ENCODE measurements around the gene SYNE1.
A peak's percentile ranks its signal among the peaks of the same experiment; 100 is the strongest.

Gene SYNE1

GRCh38 chr6:152261179-152261578 is 376.0 kb downstream of the SYNE1 start:
- Mint-ChIP-seq H3K9me3 (peaks cover 19% of the 10 kb centered on the region), H3K4me3 (no peak overlapping the region), H3K4me1 (ENCODE audit: low read depth) (no peaks in the 10 kb centered on the region), H3K27me3 (ENCODE audit: low read depth) (no peaks in the 10 kb centered on the region), H3K27ac (no peak overlapping the region), H3K36me3 (ENCODE audit: low read depth) (peaks cover 52% of the 10 kb centered on the region)

- H3K27ac Mint-ChIP-seq: no peak overlapping the region
- H3K36me3 Mint-ChIP-seq (ENCODE audit: low read depth): peaks cover 59% of the 10 kb centered on the region
- peaks cover 19% of the 10 kb centered on the region for H3K9me3 Mint-ChIP-seq
- no peaks in the 10 kb centered on the region for H3K27me3 Mint-ChIP-seq (ENCODE audit: low read depth)
- H3K4me3 Mint-ChIP-seq: no peak overlapping the region
- H3K4me1 Mint-ChIP-seq (ENCODE audit: low read depth): no peaks in the 10 kb centered on the region
These were observed 377.9 kb downstream of the SYNE1 start for GRCh38 chr6:152259234-152259633.

GRCh38 chr6:152257581-152257980 is 379.6 kb downstream of the SYNE1 start:
- Mint-ChIP-seq H3K27ac (no peak overlapping the region), H3K36me3 (ENCODE audit: low read depth) (peaks cover 50% of the 10 kb centered on the region), H3K4me3 (no peak overlapping the region), H3K4me1 (ENCODE audit: low read depth) (no peaks in the 10 kb centered on the region), H3K9me3 (peaks cover 7% of the 10 kb centered on the region), H3K27me3 (ENCODE audit: low read depth) (no peaks in the 10 kb centered on the region)

- peaks cover 28% of the 10 kb centered on the region for H3K36me3 Mint-ChIP-seq (ENCODE audit: low read depth)
- no peaks in the 10 kb centered on the region for H3K4me1 Mint-ChIP-seq (ENCODE audit: low read depth)
- H3K27ac Mint-ChIP-seq: no peak overlapping the region
- H3K27me3 Mint-ChIP-seq (ENCODE audit: low read depth): no peaks in the 10 kb centered on the region
- no peak overlapping the region for H3K4me3 Mint-ChIP-seq
- H3K9me3 Mint-ChIP-seq: no peaks in the 10 kb centered on the region
These were observed 387.0 kb downstream of the SYNE1 start for GRCh38 chr6:152250127-152250526.

DNA sequence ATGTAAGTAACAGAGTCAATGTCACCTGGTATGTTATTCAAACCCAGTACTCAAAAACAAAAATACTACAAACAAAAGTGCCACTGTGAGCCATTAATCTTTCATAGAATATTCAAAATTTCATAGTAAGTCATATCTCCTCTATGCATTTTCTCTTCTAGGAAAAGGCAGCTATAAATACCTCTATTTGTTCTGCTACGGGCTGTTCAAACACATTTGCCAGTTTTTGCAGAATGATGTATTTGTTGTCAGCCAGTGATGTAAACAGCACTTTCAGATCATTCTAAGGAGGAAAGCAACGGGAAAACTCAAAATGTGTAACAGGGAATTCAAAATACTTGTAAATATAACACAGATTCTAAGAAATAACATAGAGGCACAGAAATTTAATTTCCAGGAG is 388.2 kb downstream of the SYNE1 start:
- Mint-ChIP-seq H3K4me3 (no peak overlapping the region), H3K27ac (no peak overlapping the region), H3K36me3 (ENCODE audit: low read depth) (peaks cover 27% of the 10 kb centered on the region), H3K4me1 (ENCODE audit: low read depth) (no peaks in the 10 kb centered on the region), H3K27me3 (ENCODE audit: low read depth) (no peaks in the 10 kb centered on the region), H3K9me3 (no peaks in the 10 kb centered on the region)

- no peak overlapping the region for H3K27ac Mint-ChIP-seq
- no peaks in the 10 kb centered on the region for H3K9me3 Mint-ChIP-seq
- H3K4me3 Mint-ChIP-seq: no peak overlapping the region
- no peaks in the 10 kb centered on the region for H3K27me3 Mint-ChIP-seq (ENCODE audit: low read depth)
- no peaks in the 10 kb centered on the region for H3K4me1 Mint-ChIP-seq (ENCODE audit: low read depth)
- peaks cover 34% of the 10 kb centered on the region for H3K36me3 Mint-ChIP-seq (ENCODE audit: low read depth)
These were observed 390.4 kb downstream of the SYNE1 start for GRCh38 chr6:152246554-152247337.

GRCh38 chr6:152244998-152245630 is 392.0 kb downstream of the SYNE1 start:
- Mint-ChIP-seq H3K4me1 (ENCODE audit: low read depth) (no peaks in the 10 kb centered on the region), H3K4me3 (no peak overlapping the region), H3K36me3 (ENCODE audit: low read depth) (peaks cover 50% of the 10 kb centered on the region), H3K9me3 (no peaks in the 10 kb centered on the region), H3K27me3 (ENCODE audit: low read depth) (no peaks in the 10 kb centered on the region), H3K27ac (no peak overlapping the region)

GRCh38 chr6:152241013-152241766 is 396.0 kb downstream of the SYNE1 start:
- H3K27ac Mint-ChIP-seq: no peak overlapping the region

GRCh38 chr6:152240436-152240835 is 396.7 kb downstream of the SYNE1 start:
- Mint-ChIP-seq H3K4me1 (ENCODE audit: low read depth) (no peaks in the 10 kb centered on the region), H3K36me3 (ENCODE audit: low read depth) (peaks cover 47% of the 10 kb centered on the region), H3K27me3 (ENCODE audit: low read depth) (no peaks in the 10 kb centered on the region), H3K27ac (no peak overlapping the region), H3K9me3 (no peaks in the 10 kb centered on the region), H3K4me3 (no peak overlapping the region)

More at GRCh38 chr6:152241013-152241766, 396.0 kb downstream of the SYNE1 start:
- H3K9me3 Mint-ChIP-seq: no peaks in the 10 kb centered on the region
- H3K27me3 Mint-ChIP-seq (ENCODE audit: low read depth): no peaks in the 10 kb centered on the region
- H3K36me3 Mint-ChIP-seq (ENCODE audit: low read depth): peaks cover 47% of the 10 kb centered on the region
- no peak overlapping the region for H3K4me3 Mint-ChIP-seq
- H3K4me1 Mint-ChIP-seq (ENCODE audit: low read depth): no peaks in the 10 kb centered on the region

DNA sequence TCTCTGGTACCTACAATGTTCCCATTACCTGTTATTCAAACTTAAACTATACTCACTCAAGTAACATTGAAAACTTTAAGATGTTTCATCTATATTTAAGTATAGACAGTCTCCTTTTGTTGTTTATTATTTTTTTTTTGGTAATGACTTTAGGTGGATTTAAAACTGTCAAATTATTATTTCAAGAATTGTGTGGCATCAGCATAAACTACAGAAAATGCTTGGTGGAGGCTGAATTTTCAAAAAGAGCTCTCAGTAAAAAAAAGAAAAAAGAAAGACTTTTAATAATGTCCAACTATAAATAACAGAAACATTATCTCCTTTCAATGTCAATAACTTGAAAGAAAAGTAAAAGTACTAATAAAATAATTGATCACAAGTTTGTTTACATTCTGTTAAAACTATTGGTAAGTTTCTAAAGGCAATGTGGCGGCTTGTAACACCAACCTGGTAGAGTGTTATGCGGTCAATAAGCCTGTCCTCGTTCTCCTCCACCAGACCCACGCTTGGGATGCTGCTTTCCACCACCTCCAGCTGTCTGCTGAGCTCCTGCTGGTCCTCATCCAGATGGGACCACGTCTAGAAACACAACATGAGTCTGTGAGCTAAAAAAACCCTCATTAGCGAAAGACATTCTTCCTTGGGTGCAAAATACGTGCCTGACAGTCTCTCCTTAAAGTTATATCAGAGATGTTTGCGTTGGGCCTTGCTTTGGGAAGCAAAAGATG is 400.6 kb downstream of the SYNE1 start:
- no peaks in the 10 kb centered on the region for H3K9me3 Mint-ChIP-seq
- H3K27me3 Mint-ChIP-seq (ENCODE audit: low read depth): no peaks in the 10 kb centered on the region
- no peak overlapping the region for H3K27ac Mint-ChIP-seq
- H3K4me1 Mint-ChIP-seq (ENCODE audit: low read depth): peaks cover 18% of the 10 kb centered on the region
- H3K36me3 Mint-ChIP-seq (ENCODE audit: low read depth): peaks cover 47% of the 10 kb centered on the region
- no peak overlapping the region for H3K4me3 Mint-ChIP-seq

- peak overlapping the region; percentile 85 for H3K27ac Mint-ChIP-seq
- H3K9me3 Mint-ChIP-seq: no peaks in the 10 kb centered on the region
- H3K4me1 Mint-ChIP-seq (ENCODE audit: low read depth): peaks cover 18% of the 10 kb centered on the region
- no peaks in the 10 kb centered on the region for H3K27me3 Mint-ChIP-seq (ENCODE audit: low read depth)
- peak overlapping the region; percentile 66 for H3K4me3 Mint-ChIP-seq
- H3K36me3 Mint-ChIP-seq (ENCODE audit: low read depth): peaks cover 37% of the 10 kb centered on the region
These were observed 403.4 kb downstream of the SYNE1 start for GRCh38 chr6:152233547-152234320.

- Mint-ChIP-seq H3K4me1 (ENCODE audit: low read depth) (peaks cover 18% of the 10 kb centered on the region), H3K27ac (peak overlapping the region; percentile 86), H3K36me3 (ENCODE audit: low read depth) (peaks cover 38% of the 10 kb centered on the region), H3K9me3 (no peaks in the 10 kb centered on the region), H3K4me3 (peak overlapping the region; percentile 66), H3K27me3 (ENCODE audit: low read depth) (no peaks in the 10 kb centered on the region)
These were observed 404.5 kb downstream of the SYNE1 start for GRCh38 chr6:152232501-152233151.

- peaks cover 10% of the 10 kb centered on the region for H3K4me1 Mint-ChIP-seq (ENCODE audit: low read depth)
- no peak overlapping the region for H3K27ac Mint-ChIP-seq
- no peak overlapping the region for H3K4me3 Mint-ChIP-seq
- H3K9me3 Mint-ChIP-seq: no peaks in the 10 kb centered on the region
- peaks cover 30% of the 10 kb centered on the region for H3K36me3 Mint-ChIP-seq (ENCODE audit: low read depth)
- no peaks in the 10 kb centered on the region for H3K27me3 Mint-ChIP-seq (ENCODE audit: low read depth)
These were observed 407.8 kb downstream of the SYNE1 start for GRCh38 chr6:152229330-152229729.

Measured in T-helper 1 cell treated with Interleukin-12 subunit alpha and Interleukin-12 subunit beta and Interleukin-4 antibody, amounts not matched to agents 30 μg/mL and 1 μg/mL, for 36 hours (primary cell).